Skeletal muscle tissue (tissue), 4 donors: Measurements from ENCODE around the gene DSTN. TPM values are rescaled to one million over a fixed set of nuclear protein-coding genes. Genes with fewer than 3 reads are reported as not detected.
A peak's percentile ranks its signal among the peaks of the same experiment; 100 is the strongest.

ENCODE experiments used
- H3K27ac ChIP-seq: one replicate; pipeline ENCODE4 v1.7.0; 2013; ENCODE audit warnings: mild to moderate bottlenecking, low read depth, low read length, inconsistent platforms
- H3K27me3 ChIP-seq, 3 donors: one replicate each; pipeline ENCODE4 v1.7.0; 2013; ENCODE audit warnings: low read length in 3 of 3; ENCODE audit not compliant: control insufficient read depth in 3 of 3, insufficient read depth in 3 of 3
- H3K36me3 ChIP-seq, 3 donors: one replicate each; pipeline ENCODE4 v1.7.0; 2013; ENCODE audit warnings: low read length in 3 of 3; ENCODE audit not compliant: control insufficient read depth in 3 of 3, insufficient read depth in 3 of 3
- H3K4me1 ChIP-seq, 3 donors: one replicate each; pipeline ENCODE4 v1.7.0; 2013; ENCODE audit warnings: low read length in 3 of 3, mild to moderate bottlenecking in 3 of 3; ENCODE audit not compliant: control insufficient read depth in 3 of 3, insufficient read depth in 3 of 3
- H3K4me3 ChIP-seq, 3 donors: one replicate each; pipeline ENCODE4 v1.7.0; 2013; ENCODE audit warnings: low read length in 3 of 3
- H3K9ac ChIP-seq, 3 donors: one replicate each; pipeline ENCODE4 v1.7.0; 2013; ENCODE audit warnings: low read length in 3 of 3, mild to moderate bottlenecking in 3 of 3, moderate library complexity in 2 of 3, low read depth in 1 of 3
- H3K9me3 ChIP-seq, 3 donors: one replicate each; pipeline ENCODE4 v1.7.0; 2013; ENCODE audit warnings: low read length in 3 of 3; ENCODE audit not compliant: control insufficient read depth in 3 of 3
- total RNA-seq: library from RNA; depleted of rRNA; stranded (reverse); fragments of >200 nt; gene quantifications from one replicate; pipeline ENCODE4 v1.2.3, GENCODE V29; 2014
- donor health status: Osteomylitis.

The DSTN gene
- total RNA-seq, 1 donor from 2014 or later, result 104 TPM

DNA sequence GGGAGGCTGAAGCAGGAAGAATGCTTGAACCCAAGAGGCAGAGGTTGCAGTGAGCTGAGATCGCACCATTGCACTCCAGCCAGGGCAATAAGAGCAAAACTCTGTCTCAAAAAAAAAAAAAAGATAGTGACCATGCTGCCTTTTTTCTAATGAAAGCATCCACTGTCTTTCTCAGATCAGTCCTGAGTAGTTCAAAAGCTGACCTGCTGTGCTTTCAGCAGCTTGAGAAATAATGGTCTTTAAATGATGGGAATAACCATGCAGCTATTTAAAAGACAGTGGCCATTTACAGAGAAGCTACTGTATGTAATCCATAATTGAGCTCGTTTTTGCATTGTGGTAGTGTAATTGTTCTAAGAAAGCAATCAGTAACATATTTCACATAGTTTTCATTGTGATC, 36.1 kb downstream of the DSTN start:
- no peak overlapping the region for H3K27ac ChIP-seq
- peaks cover 3 to 6% (median 5%) of the 10 kb centered on the region in 3 donors for H3K4me1 ChIP-seq
- no peak overlapping the region for H3K4me3 ChIP-seq
- H3K9me3 ChIP-seq, result no peaks in the 10 kb centered on the region
- peaks cover 8 to 40% (median 34%) of the 10 kb centered on the region in 3 donors for H3K36me3 ChIP-seq
- no peak overlapping the region for H3K9ac ChIP-seq
- H3K27me3 ChIP-seq, result no peaks in the 10 kb centered on the region

DNA sequence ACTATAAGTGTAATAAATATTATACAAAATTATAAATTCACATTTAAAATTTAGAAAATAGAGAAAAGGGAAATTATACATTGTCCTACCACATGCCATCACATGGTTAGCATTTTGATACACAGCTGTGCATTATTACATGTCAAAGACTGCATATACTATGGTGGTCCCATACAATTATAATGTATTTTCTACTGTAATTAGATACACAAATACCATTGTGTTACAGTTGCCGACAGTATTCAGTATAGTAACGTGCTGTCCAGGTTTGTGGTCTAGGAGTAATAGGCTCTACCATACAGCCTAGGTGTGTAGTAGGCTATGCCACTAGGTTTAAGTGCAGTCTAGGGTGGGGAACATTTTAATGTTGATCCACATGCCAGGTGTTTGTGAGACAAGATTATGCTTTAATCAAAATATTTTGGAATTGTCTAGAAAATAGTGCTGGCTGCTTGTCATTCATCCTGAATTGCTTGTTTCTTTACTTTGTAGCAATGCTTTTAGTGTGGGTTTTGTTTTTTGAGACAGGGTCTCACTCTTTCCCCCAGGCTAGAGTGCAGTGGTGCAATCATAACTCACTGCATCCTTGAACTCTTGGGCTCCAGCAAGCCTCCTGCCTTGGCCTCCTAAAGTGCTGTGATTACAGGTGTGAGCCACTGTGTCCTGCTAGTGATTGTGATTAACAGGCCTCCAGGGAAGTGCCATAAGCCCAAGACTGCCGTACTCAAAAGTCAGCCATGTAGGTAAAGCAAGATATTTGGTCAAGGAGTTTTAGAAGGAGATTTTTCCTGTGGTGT, 39.0 kb downstream of the DSTN start:
- peaks cover 9 to 21% (median 20%) of the 10 kb centered on the region in 3 donors for H3K4me1 ChIP-seq
- H3K4me3 ChIP-seq, result no peak overlapping the region
- H3K36me3 ChIP-seq, result peaks cover 8 to 36% (median 28%) of the 10 kb centered on the region in 3 donors
- H3K27ac ChIP-seq, result no peak overlapping the region
- H3K27me3 ChIP-seq, result no peaks in the 10 kb centered on the region
- H3K9ac ChIP-seq, result no peak overlapping the region
- no peaks in the 10 kb centered on the region for H3K9me3 ChIP-seq

DNA sequence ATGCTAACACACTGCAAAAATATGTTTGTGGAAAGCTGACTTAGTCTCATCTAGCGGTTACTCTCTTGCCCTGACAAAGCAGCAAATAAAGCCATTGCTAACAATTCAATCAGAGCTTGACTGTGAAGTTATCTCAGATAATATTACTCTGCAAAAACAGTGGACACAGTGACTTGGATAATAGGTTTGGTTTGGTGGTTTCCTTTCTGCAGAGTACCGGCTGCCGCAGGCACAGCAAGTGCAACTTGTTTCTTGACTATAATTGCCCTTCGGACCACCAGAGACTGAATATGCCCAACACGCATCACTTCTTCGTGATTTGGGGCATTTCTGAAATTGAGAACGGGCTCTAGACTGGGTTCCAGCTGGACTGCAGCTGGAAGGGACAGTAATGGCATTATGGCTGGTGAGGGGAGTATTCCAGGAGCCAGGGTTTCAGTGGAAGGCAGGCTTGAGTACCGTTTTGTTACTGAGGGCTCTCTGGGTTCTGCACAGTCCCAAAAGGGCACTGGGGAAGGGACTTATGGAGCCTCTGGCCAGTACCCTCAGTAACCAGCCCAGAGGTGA, 40.0 kb downstream of the DSTN start:
- Histone ChIP-seq H3K9me3 (no peaks in the 10 kb centered on the region), H3K27ac (no peak overlapping the region), H3K9ac (peak overlapping the region in 1 of 3 donors; percentile 25), H3K27me3 (no peaks in the 10 kb centered on the region), H3K4me3 (no peak overlapping the region), H3K36me3 (peaks cover 8 to 29% (median 20%) of the 10 kb centered on the region in 3 donors), H3K4me1 (peaks cover 12 to 30% (median 24%) of the 10 kb centered on the region in 3 donors)

GRCh38 chr20:17610566-17611289, 40.9 kb downstream of the DSTN start:
- Histone ChIP-seq H3K36me3 (peaks cover 4 to 29% (median 15%) of the 10 kb centered on the region in 3 donors), H3K27ac (no peak overlapping the region), H3K9me3 (no peaks in the 10 kb centered on the region), H3K9ac (peak overlapping the region in 1 of 3 donors; percentile 8), H3K4me1 (peaks cover 15 to 37% (median 30%) of the 10 kb centered on the region in 3 donors), H3K27me3 (no peaks in the 10 kb centered on the region), H3K4me3 (no peak overlapping the region)

- Histone ChIP-seq H3K27me3 (no peaks in the 10 kb centered on the region), H3K4me3 (no peak overlapping the region), H3K9ac (no peak overlapping the region), H3K36me3 (peaks cover 7 to 29% (median 17%) of the 10 kb centered on the region in 3 donors), H3K4me1 (peaks cover 15 to 38% (median 31%) of the 10 kb centered on the region in 3 donors), H3K27ac (no peak overlapping the region), H3K9me3 (no peaks in the 10 kb centered on the region)
These were observed 41.3 kb downstream of the DSTN start for GRCh38 chr20:17611290-17611539.

DNA sequence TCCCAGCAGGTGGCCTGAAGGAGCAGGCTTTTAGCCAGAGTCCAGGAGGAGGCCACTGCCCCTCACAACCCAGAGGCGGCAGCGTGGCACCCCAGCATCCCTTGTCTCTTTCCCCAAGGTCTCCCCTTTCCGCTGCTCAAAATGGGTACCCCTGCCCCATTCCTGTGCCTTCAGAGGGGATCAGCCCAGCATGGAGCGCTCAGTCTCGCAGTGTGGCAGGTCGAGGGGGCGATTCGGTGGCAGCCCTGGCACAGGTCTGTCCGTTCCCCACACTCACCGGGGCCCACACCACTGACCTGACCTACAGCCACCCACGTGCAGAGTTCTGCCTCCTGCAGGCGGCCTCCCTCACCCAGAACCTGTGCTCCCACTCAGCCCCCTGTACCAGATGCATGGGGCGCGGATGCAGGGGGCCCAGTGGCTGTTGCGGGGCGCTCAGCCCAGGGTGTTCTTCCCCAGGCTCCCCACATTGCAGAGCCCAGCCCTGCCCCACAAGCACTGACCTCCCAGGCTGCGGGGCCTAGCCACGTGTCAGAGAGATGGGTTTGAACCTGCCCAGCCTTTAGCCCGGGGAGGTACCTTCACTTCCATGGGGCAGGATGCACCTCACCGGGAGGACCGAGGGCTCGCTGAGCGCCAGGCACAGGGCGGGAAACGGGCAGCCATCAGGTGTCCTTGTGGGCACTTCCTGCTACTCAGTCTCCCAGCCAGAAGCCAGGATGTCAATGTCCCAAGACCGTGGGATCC, 41.8 kb downstream of the DSTN start:
- Histone ChIP-seq H3K9me3 (no peaks in the 10 kb centered on the region), H3K4me3 (no peak overlapping the region), H3K4me1 (peaks cover 18 to 40% (median 31%) of the 10 kb centered on the region in 3 donors), H3K9ac (peak overlapping the region in 1 of 3 donors; percentile 33), H3K27ac (no peak overlapping the region), H3K36me3 (peaks cover 12 to 26% (median 20%) of the 10 kb centered on the region in 3 donors), H3K27me3 (no peaks in the 10 kb centered on the region)

DNA sequence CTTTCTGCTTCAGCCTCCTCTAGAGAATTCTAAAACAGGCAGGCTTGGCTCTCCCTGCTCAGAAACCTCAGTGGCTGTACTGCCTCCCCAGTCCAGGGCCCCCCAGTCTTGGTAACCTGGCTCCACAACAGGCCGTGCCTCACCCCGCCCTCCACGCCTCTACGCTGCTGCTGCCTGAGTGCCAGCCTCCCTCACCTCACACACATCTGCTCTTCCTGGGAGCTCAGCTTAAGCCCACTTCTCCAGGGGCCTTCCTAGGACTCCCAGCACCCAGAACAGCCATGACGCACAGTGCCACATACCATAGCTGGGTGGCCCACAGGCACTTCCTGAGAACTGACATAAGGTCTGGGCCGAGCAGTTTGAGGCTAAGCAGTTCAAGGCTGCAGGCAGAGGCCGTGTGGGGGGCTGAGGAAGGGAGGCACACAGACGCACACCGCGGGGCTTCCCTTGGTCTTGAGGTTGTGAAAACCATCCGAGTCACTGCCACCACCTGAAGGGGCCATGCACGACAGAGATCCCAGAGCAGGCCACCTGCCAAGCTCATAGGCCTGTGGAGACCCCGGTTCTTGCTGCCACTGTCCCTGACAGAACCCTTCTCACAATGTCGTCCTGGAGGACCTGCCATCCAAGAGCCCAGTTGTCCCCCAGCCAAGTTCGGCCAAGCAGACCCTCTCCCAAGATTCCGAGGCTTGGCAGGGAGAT, 42.6 kb downstream of the DSTN start:
- Histone ChIP-seq H3K9me3 (no peaks in the 10 kb centered on the region), H3K27ac (no peak overlapping the region), H3K4me3 (no peak overlapping the region), H3K27me3 (no peaks in the 10 kb centered on the region), H3K4me1 (peaks cover 18 to 40% (median 31%) of the 10 kb centered on the region in 3 donors), H3K9ac (peak overlapping the region in 1 of 3 donors; percentile 33), H3K36me3 (peaks cover 15 to 21% (median 20%) of the 10 kb centered on the region in 3 donors)

DNA sequence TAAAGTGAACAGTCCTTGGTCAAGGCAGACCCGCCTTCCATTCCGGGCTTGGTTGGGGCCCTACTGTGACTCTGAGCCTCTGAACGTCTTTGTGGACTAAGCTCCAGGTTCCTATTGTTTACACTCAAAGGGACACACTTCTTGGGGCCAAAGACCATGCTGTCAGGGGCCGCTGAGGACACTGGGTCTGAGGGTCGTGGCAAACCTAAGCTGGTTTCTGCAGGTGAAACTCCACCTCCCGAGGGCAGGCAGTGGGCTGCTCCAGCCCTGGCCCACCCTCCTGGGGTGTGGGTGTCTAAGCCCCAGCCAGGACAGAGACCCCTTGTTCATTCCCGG, 43.1 kb downstream of the DSTN start:
- H3K36me3 ChIP-seq, result peaks cover 15 to 17% (median 17%) of the 10 kb centered on the region in 3 donors
- H3K27ac ChIP-seq, result no peak overlapping the region
- H3K4me3 ChIP-seq, result no peak overlapping the region
- no peaks in the 10 kb centered on the region for H3K9me3 ChIP-seq
- H3K4me1 ChIP-seq, result peaks cover 18 to 40% (median 31%) of the 10 kb centered on the region in 3 donors
- H3K9ac ChIP-seq, result no peak overlapping the region
- H3K27me3 ChIP-seq, result no peaks in the 10 kb centered on the region
